ENCODE measurements around the gene EML4.
"Not testable (repeated sequence)": the region's sequence is repeated elsewhere in the genome, so short reads cannot be mapped to it uniquely, and the experiment has no call there.

EML4 gene

DNA sequence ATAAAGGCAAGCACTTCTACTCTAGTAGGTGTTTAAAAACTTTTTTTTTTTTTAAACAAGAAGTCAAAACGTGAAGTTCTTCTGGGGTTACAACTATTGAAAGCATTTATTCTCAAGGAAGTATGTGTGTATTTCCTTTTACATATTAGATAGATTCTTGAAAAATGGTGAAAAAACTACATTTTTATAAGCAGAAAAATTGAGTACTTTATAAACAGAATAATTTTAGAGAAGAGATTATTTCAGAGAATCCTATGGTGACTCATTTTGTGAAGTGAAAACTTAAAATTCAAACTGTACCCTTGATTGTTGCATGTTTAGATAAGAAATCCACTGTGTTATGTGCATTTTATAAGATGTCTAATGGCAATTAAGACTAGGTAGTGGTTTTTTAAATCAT lies 2.9 kb downstream of the EML4 start:
- DNase-seq (ENCODE audit: low spot score): no peak

DNA sequence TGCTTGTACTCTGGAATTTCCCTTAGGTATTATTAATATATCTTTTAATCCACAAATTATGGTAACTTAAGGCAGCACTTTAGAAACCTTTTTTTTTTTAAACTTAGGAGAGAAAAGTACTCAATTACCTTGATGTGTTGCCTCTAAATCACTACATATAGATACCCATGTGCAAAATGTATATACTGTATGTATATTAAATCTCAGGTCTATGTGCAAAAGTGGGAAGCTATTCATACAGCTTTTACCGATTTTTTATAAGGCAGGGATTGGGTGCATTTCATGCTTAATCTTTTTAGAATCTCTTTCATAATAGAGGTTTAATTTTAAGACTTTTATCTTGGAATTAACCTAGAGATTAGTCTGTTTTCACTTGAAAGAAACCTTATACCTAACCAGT lies 3.4 kb downstream of the EML4 start:
- no peak for DNase-seq (ENCODE audit: low spot score)

DNA sequence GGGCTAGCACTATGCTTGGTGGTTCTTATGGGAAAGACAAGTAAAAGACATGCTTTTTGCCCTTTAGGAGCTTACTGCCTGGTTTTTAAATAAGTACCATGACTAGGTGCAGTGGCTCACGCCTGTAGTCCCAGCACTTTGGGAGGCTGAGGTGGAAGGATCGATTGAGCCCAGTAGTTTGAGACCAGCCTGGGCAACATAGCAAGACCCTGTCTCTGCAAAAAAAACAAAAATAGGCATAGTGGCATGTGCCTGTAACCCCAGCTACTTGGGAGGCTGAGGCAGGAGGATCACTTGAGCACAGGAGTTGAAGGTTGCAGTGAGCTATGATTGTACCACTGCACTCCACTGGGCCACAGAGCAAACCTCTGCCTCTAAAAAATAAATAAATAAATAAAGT lies 4.3 kb downstream of the EML4 start:
- not testable (repeated sequence) for DNase-seq (ENCODE audit: low spot score)

DNA sequence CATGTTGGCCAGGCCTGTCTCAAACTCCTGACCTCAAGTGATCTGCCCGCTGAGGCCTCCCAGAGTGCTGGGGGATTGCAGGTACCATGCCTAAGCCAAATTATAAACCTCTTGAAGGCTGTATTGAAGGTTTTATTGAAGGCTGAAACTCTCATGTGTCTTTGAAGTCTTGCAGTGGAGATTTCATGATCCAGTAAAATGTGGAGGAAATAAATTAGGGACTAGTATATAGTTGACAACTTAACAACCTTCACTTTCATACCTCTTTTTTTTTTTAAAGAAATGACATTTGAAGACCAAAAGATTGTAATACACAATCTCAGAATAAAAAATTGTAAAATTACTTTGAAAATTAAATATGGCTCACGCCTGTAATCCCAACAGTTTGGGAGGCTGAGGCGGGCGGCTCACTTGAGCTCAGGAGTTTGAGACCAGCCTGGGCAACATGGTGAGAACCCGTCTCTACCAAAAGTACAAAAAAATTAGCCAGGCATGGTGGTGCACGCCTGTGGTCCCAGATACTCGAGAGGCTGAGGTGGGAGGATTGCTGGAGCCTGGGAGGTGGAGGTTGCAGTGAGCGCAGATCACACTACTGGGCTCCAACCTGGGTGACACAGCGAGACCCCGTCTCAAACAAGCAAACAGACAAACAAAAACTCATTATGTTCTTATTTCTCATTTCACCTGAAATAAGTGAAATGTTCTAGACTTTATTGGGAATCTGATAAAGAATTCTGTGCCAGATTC lies 8.0 kb downstream of the EML4 start:
- no peak for DNase-seq (ENCODE audit: low spot score)

DNA sequence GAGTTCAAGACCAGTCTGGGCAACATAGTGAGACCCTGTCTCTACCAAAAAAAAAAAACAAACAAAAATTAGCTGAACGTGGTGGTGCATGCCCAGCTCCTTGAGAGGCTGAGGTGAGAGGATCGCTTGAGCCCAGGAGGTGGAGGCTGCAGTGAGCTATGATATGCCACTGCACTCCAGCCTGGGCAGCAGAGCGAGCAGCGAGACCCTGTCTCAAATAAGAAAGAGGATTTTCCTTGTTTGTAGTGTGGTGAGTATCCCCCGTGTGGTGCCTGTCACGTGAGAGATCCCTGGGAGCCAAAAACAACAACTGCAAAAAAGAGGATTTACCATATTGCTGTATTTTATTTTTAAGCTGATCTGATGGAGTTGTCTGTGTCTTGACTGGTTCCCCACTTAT lies 9.2 kb downstream of the EML4 start:
- no peak for DNase-seq (ENCODE audit: low spot score)

DNA sequence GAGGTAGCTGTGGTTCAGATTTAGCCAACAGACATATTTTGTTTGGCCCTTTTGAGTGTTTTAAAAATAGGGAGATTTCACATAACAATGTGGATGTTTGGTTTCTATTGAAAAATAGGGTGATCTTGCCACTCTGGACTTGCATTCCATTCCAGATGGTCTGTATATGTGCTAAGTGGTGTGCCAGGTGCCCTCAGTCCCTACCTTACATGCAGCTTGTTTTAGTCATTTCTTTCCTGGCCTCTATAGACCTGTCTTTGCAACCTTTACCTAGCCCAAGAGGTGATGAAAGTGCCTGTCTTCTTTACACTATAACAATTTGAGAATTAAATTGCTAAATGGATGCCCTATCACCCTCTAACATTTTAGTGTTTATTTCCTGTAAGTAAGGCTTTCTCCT lies 11.1 kb downstream of the EML4 start:
- DNase-seq (ENCODE audit: low spot score): no peak

DNA sequence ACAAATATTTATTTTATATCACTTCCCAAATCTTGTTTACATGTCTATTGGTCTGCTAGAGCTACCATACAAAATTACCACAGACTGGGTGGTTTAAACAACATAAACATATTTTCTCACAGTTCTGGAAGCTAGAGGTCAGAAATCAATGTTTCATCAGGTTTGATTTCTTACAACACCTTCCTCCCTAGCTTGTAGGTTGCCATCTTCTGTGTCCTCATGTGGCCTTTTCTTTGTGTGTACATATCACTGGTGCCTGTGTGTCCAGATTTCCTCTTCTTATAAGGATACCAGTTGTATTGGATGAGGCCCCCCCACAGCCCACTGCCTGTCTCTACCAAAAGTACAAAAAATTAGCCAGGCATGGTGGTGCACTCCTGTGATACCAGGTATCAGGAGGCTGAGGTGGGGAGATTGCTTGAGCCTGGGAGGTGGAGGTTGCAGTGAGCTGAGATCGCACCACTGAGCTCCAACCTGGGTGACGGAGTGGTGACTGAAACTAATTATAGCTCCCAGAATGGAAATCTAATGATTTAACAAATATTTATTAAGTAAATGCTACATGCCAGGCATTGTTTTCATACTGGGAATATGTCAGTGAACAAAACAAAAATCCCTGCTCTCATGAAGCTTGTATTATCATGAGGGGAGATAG lies 13.6 kb downstream of the EML4 start:
- DNase-seq (ENCODE audit: low spot score): no peak

DNA sequence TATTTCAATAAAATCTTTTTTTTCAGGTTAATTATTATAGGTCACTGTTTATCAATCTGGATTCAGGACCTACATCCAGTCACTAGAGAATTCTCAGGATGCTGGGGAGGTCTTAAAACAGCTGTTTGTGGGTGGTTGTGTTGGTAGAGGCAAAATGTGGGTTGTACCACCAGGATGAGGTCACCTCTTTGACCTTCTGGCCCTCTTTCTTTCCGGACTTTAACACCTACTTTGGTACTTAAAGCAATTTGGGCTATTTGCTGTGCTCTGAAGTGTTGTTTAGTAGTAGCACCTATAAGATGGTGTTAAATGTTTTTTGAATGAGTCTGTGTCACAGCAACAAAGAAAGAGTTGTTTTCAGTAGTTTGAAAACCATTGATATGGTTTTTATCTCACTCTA lies 14.6 kb downstream of the EML4 start:
- DNase-seq (ENCODE audit: low spot score): no peak

DNA sequence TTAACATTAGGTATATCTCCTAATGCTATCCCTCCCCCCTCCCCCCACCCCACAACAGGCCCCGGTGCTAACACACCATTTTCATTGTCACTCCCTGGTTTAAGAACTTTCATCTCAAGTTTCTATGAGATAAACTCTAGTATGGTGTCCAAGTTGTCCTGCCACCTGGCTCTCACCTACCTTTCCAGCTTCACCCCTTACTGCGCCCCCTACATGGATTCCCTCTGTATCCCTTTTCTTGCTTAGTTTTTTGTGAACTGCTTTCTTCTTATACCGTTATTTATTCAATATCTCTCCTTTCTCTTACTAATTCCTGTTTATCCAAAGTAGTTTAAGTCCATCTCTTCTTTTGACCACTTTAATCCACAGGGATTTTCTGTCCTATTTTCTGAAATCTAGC lies 15.2 kb downstream of the EML4 start:
- no peak for DNase-seq (ENCODE audit: low spot score)

DNA sequence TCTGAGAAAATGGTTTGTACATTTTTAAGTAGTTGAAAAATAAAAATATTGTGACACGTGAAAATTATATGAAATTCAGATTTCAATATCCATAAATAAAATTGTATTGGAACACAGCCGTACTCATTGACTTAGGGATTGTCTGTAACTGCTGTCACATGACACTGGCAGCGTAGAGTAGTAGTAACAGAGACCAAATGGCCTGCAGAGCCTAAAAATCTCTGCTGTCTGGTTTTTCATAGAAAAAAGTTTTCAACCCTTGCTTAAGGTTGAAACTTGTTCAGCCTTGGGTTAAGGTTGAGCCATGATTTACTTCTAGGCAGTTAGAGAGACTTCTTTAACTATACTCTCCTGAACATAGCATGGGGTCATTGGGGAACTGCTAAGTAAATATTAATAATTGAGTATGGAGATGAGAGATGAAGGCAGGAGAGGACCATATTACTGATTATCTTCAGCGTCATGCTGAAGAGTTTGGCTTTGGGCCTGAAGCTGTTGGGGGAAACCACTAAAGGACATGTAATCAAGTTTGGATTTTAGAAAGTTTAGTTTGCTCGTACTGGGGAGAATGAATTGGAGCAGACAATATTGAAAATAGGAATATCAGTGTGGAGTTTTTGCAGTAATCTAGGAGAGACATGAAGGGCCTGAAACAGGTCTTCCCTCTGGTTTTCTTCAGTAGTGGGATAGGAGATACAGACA lies 16.2 kb downstream of the EML4 start:
- no peak for DNase-seq (ENCODE audit: low spot score)

DNA sequence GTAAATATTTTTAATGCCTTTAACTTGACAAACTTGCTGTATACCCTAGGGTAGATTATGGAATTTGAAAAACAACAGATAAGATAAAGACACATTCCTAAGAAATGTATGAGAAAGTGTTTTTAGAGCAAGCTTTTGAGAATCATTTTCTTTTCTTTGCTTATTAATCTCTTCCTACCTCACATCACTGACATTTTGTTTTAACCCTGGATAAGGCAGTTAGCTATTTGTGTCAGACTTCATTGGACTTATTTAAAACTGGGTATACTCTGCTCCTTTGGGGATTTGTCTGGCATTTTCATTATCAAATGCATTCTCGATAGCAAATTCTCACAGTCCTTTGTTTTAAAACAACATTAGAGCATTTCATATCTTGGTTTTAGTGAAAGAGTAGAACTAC lies 17.2 kb downstream of the EML4 start:
- no peak for DNase-seq (ENCODE audit: low spot score)

DNA sequence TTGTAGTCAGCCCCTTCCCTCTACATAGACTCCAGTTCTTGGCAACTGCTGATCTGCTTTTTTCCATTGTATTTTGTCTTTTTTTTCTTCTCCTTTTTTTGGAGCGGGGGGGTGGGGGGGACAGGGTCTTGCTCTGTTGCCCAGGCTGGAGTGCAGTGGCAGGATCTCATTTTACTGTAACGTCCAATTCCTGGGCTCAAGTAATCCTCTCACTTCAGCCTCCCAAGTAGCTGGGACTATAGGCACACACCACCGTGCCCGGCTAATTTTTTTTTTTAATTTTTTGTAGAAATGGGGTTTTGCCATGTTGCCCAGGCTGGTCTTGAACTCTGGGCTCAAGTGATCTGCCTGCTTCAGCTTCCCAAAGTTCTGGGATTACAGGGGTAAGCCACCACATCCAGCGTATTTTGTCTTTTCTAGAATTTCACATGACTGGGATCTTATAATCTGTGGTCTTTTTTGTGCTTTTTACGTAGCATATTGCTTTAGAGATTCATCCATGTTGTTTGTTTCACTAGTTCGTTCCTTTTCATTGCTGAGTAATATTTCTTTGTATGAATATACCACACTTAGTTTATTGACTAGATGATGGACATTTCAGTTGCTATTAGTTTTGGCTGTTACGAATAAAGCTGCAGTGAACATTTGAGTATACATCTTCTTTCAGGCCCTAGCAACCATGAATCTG lies 17.9 kb downstream of the EML4 start:
- no peak for DNase-seq (ENCODE audit: low spot score)

DNA sequence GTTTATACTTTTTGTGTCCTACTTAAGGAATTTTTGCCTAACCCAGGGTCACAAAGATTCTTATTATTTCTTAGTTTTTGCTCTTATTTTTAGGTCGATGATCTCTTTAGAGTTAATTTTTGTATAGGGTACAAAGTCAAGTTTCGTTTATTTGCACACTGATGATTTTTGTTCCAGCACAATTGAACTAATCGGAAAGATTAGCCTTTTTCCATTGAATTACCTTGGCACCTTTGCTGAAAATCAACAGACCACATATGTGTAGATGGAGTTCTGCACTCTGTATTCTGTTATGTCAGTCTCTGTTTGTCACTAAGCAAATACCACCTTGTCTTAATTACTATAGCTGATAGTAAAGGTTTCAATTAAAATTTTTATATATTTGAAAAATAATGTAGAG lies 18.7 kb downstream of the EML4 start:
- DNase-seq (ENCODE audit: low spot score): no peak

DNA sequence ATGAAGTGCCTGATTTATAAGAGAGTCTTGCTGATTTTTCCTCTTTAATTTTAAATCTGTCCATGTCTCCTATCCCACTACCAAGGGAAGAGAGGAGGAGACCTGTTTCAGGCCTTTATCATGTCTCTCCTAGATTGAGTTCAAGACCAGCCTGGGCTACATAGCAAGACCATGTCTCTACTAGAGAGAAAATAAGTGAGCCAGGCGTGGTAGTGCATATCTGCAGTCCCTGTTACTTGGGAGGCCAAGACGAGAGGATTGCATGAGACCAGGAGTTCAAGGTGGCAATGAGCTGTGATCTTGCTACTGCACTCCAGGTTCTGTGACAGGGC lies 20.0 kb downstream of the EML4 start:
- DNase-seq (ENCODE audit: low spot score): no peak

DNA sequence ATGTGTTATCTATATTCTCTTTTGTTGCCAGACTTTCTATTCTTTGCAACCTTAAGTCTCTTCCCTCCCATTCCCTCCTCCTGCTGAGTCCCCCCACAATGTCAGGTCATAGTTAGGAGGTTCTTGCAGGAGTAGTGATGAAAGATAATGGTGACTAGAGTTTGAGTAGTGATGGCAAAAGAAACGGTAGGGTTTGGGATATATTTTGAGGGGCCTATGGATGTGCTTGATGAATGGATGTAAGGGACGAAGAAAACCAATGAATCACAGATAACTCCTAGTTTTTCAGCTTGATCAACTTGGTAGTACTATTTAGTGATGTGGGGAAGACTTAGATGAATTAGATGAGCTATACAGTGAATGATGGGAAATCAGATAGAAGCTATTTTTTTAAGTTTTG lies 21.0 kb downstream of the EML4 start:
- no peak for DNase-seq (ENCODE audit: low spot score)

DNA sequence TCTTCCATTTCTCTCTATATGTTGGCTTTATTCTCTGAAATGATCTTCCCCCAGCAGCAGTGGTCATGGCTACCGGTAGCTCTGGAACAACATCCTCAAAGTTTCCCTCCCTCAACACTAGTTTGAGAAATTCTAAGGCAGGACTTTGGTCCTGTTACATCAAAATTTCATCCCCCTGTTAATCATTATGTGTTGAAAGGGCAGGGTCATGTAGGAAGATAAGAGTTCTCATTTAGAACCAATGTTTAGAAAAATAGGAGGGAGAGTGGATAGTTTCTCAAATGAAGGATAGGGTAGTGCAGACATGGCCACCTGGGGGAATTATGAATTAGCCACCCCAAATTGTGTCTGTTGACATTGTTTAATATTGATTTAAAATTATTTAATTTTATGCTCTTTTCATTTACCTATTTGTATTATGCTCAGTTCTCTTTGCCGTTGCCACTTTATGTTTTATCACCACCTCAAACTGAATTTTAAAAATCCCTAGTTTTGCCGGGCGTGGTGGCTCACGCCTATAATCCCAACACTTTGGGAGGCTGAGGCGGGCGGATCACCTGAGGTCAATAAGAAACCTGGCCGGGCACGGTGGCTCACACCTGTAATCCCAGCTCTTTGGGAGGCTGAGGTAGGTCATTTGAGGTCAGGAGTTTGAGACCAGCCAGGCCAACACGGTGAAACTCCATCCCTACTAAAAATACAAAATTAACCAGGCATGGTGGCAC lies 22.3 kb downstream of the EML4 start:
- DNase-seq (ENCODE audit: low spot score): peak; percentile 50

DNA sequence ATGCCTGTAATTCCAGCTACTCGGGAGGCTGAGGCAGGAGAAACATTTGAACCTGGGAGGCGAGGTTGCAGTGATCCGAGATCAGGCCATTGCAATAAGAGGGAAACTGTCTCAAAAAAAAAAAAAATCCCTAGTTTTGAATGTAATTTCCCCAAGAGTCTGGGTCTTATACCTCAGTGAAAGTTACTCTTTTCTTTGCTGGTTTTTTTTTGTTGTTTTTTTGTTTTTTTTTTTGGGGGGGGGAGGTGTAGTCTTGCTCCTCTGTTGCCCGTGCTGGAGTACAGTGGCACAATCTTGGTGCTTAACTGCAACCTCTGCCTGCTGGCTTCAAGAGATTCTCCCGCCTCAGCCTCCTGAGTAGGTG lies 22.8 kb downstream of the EML4 start:
- DNase-seq (ENCODE audit: low spot score): no peak

DNA sequence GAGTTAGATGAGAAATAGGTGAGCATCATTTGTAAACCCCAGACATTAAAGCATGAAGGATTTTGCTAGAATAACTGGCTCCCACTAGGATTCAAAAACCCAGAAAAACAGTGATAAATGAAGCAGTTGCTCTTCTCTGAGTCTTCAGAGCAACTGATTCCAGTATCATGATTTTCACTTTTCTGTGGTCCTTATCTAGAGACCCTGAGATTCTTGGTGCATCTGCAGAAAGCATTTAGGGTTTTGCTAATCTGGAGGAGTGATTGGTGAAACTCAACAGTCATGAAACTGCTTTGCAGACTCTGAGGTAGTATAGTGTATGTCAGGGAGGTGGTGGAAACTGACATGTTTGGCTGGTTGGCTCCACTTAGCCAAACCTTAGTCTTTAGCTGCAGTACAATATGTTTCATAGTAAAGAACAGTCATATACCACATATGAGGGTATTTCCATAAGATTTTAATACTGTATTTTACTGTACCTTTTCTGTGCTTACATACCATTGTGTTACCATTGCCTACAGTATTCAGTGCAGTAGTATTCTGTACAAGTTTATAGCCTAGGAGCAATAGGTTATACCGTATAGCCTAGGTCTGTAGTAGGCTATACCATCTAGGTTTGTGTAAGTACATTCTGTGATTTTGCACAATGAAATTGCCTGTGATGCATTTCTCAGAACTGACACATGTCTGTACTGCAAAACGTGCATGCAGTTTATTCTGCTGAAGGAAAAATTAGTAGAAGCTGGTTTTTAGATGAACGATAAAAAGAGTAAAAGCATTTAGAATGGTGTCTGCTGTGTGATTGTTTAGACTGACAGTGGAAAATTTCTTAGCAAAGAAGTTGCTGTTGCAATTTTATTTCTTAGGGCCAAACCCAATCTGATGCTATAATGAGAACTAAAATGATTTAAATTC lies 23.8 kb downstream of the EML4 start:
- no peak for DNase-seq (ENCODE audit: low spot score)

DNA sequence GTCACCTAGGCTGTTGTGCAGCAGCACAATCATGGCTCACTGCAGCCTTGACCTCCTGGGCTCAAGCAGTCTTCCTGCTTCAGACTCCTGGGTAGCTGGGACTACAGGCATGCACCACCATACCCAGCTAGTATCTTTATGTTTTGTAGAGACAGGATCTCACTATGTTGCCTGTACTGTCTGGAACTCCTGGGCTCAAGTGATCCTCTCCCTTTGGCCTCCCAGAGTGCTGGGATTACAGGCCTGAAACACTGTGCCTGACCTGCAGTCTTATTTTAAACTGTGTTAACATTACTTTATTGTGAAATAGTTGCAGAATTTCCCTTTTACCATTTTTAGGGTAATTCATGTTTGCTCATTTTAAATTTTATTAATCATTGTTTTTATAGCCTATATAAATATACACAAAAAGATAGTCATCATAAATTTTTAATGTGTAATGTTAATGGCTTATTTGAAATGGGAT lies 24.6 kb downstream of the EML4 start:
- DNase-seq (ENCODE audit: low spot score): no peak

DNA sequence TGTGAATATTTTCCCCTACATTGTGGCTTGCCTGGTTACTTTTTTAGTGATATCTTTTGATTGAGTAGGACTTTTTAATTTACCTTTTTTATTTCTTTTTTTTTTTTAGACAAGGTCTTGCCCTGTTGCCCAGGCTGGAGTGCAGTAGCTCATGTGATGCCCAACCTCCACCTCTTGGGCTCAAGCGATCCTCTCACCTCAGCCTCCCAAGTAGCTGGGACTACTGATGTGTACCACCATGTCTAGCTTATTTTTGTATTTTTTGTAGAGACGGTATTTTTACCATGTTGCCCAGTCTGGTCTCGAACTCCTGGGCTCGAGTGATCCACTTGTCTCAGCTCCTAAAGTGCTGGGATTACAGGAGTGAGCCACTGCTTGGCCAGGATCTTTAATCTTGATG lies 25.3 kb downstream of the EML4 start:
- no peak for DNase-seq (ENCODE audit: low spot score)

DNA sequence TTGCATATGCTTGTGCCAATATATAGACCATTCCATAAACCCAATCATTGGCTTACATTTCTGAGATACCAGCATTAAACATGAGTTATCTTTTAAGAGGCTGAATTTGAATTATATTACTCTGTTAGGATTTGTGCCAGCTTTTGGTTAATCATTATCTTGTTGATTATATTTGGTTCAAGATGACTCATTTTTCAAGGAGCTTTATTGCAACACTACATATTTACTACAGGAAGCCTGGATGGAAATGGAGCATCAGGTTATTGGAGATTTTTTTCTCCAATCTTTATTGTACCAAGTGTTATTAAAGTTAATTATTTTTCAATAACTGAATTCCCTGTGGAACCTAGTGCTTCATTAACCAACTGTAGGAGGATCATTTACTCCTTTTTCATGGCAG lies 26.4 kb downstream of the EML4 start:
- peak; percentile 85 for DNase-seq (ENCODE audit: low spot score)
